ENCODE measurements around the gene RGS11.
A peak's percentile ranks its signal among the peaks of the same experiment; 100 is the strongest.

RGS11 gene

DNA sequence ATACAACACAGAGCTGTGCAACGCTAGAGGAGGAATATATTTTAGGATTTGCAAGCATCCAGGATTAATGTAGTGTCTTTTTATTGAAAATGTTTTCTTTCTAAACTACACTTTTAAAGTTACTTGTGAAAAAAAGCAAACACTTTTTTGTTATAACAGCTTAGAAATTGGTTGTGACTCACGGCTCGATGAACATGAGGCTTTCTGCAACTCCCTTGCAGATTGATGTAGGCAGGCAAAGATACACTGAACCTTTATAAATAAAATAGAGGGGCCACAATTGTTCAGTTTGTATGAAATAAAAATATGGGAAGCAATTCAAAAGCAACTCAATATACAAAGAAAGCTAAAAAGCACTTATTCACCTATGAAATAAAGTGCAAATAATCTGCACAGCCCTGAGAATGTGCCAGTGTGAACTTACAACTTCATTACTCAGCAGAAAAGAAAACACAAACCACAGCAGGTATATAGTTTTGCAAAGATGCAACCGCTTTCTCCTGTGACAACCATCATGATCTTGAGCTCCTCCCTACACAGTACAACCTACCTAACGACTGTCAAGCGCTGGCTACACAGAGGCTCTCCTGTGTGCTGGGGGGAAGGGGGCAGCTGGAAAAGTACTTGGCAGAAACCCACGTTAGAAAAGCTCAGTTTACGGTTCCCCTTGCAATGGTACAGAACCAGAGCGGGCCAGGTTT lies 47.4 kb downstream of the RGS11 start:
- Histone ChIP-seq H3K4me3 (peak overlapping the region; percentile 93), H3K36me3 (ENCODE audit: insufficient read depth, low read length) (peaks cover 52% of the 10 kb centered on the region), H3K9ac (ENCODE audit: insufficient read length) (peak overlapping the region; percentile 95), H3K27ac (peak overlapping the region; percentile 93; the same call in 1 of the 2 replicates), H3K9me3 (ENCODE audit: low read depth, low read length) (no peaks in the 10 kb centered on the region)
- no peak for TF ChIP-seq POLR2AphosphoS5 (IDR thresholded peaks at IDR 0.05; ENCODE audit: borderline replicate concordance, low read depth, low read length)
- no peak for TF ChIP-seq EZH2 (IDR thresholded peaks at IDR 0.05)
- no peak for TF ChIP-seq FOXP2 (optimal IDR thresholded peaks at IDR 0.05; ENCODE audit: control extremely low read depth, extremely low read length, insufficient read depth)
- DNase-seq (ENCODE audit: low read depth, low spot score): no peak

GRCh38 chr16:220021-220420 lies 55.7 kb downstream of the RGS11 start:
- H3K36me3 ChIP-seq (ENCODE audit: insufficient read depth, low read length): peaks cover 85% of the 10 kb centered on the region
- DNase-seq (ENCODE audit: low read depth, low spot score): no peak
- TF ChIP-seq POLR2AphosphoS5 (IDR thresholded peaks at IDR 0.05; ENCODE audit: borderline replicate concordance, low read depth, low read length): no peak
- TF ChIP-seq FOXP2 (optimal IDR thresholded peaks at IDR 0.05; ENCODE audit: control extremely low read depth, extremely low read length, insufficient read depth): no peak
- no peak for TF ChIP-seq EZH2 (IDR thresholded peaks at IDR 0.05)
- peak overlapping the region; percentile 7 for H3K9ac ChIP-seq (ENCODE audit: insufficient read length)
- no peak overlapping the region for H3K4me3 ChIP-seq
- H3K9me3 ChIP-seq (ENCODE audit: low read depth, low read length): no peaks in the 10 kb centered on the region
- peak overlapping the region; percentile 51; the same call in 1 of the 2 replicates for H3K27ac ChIP-seq
